Choroid plexus epithelial cell (primary cell): ENCODE data around the gene LPXN.

Experiments used
- DNase-seq: peaks from one replicate; pipeline ENCODE4 v3.0.0-alpha.2; 2010; ENCODE audit warnings: low read depth
- H3K4me3 ChIP-seq: 2 replicates; pipeline ENCODE4 v1.5.1; 2011; ENCODE audit warnings: low read depth, mild to moderate bottlenecking, control low read depth, low read length, moderate library complexity
- CTCF ChIP-seq: conservative IDR thresholded peaks from 2 replicates; pipeline ENCODE4 v1.5.1; 2011; ENCODE audit warnings: low read depth, mild to moderate bottlenecking, control low read depth, inconsistent platforms, low read length, moderate library complexity

Gene LPXN

GRCh38 chr11:58597486-58598144 is 22.0 kb upstream of the LPXN start:
- no peak overlapping the region for H3K4me3 ChIP-seq
- TF ChIP-seq CTCF = no peak
- no peak for DNase-seq

- H3K4me3 ChIP-seq = no peak overlapping the region
- TF ChIP-seq CTCF = no peak
- no peak for DNase-seq
These were observed 21.0 kb upstream of the LPXN start for GRCh38 chr11:58596621-58597020.

GRCh38 chr11:58594826-58595225 is 19.2 kb upstream of the LPXN start:
- H3K4me3 ChIP-seq = no peak overlapping the region
- no peak for TF ChIP-seq CTCF
- DNase-seq = no peak

GRCh38 chr11:58592760-58593472 is 17.3 kb upstream of the LPXN start:
- DNase-seq = peak; percentile 10
- TF ChIP-seq CTCF = no peak
- H3K4me3 ChIP-seq = no peak overlapping the region

GRCh38 chr11:58591659-58592058 is 16.0 kb upstream of the LPXN start:
- H3K4me3 ChIP-seq = no peak overlapping the region
- no peak for TF ChIP-seq CTCF
- DNase-seq = no peak

- TF ChIP-seq CTCF = no peak
- no peak overlapping the region for H3K4me3 ChIP-seq
- DNase-seq = no peak
These were observed 11.3 kb upstream of the LPXN start for GRCh38 chr11:58586998-58587397.

- DNase-seq = no peak
- no peak overlapping the region for H3K4me3 ChIP-seq
- no peak for TF ChIP-seq CTCF
These were observed 6.8 kb upstream of the LPXN start for GRCh38 chr11:58582437-58582836.
